GM23338 (cell line): Measurements from ENCODE around the gene GLCCI1. TPM values are rescaled to one million over a fixed set of nuclear protein-coding genes. Genes with fewer than 3 reads are reported as not detected.

Experiments
- ATAC-seq: fragments of 200-7000 bp; cut with Tn5 transposase; 3 replicates; pipeline ENCODE4 v1.9.1; 2020
- DNase-seq: peaks from one replicate; pipeline ENCODE4 v3.0.0-alpha.2; 2015; ENCODE audit warnings: low spot score
- H2AFZ ChIP-seq: fragments of 200-600 bp; sonication (generic); 2 replicates; pipeline ENCODE4 v1.8.0; 2016; ENCODE audit warnings: antibody characterized with exemption, mild to moderate bottlenecking, moderate library complexity
- H3F3A ChIP-seq: fragments of 200-600 bp; sonication (generic); replicated peaks from 2 replicates; pipeline ENCODE4 v1.8.0; 2017; ENCODE audit warnings: antibody characterized with exemption, mixed run types, low read depth
- H3K27ac ChIP-seq: fragments of 200-600 bp; sonication (generic); 2 replicates; pipeline ENCODE4 v1.6.1; 2016; ENCODE audit warnings: low read depth
- H3K27me3 ChIP-seq: fragments of 200-600 bp; sonication (generic); 2 replicates; pipeline ENCODE4 v1.8.0; 2016; ENCODE audit warnings: mild to moderate bottlenecking, mixed run types, moderate library complexity; ENCODE audit not compliant: insufficient read depth
- H3K36me3 ChIP-seq: fragments of 200-600 bp; sonication (generic); 2 replicates; pipeline ENCODE4 v1.8.0; 2016; ENCODE audit warnings: mild to moderate bottlenecking; ENCODE audit not compliant: insufficient read depth
- H3K4me1 ChIP-seq: fragments of 200-600 bp; sonication (generic); 2 replicates; pipeline ENCODE4 v1.8.0; 2016; ENCODE audit warnings: mild to moderate bottlenecking, moderate library complexity; ENCODE audit not compliant: insufficient read depth
- H3K4me2 ChIP-seq: fragments of 200-600 bp; sonication (generic); 2 replicates; pipeline ENCODE4 v1.7.1; 2017; ENCODE audit warnings: mixed run types
- H3K4me3 ChIP-seq: fragments of 200-600 bp; sonication (generic); 2 replicates; pipeline ENCODE4 v1.6.1; 2016; ENCODE audit warnings: mixed run types
- H3K79me2 ChIP-seq: fragments of 200-600 bp; sonication (generic); replicated peaks from 2 replicates; pipeline ENCODE4 v1.8.0; 2017; ENCODE audit warnings: mild to moderate bottlenecking; ENCODE audit not compliant: insufficient read depth
- H3K9me2 ChIP-seq: fragments of 200-600 bp; sonication (generic); 2 replicates; pipeline ENCODE4 v1.8.0; 2017; ENCODE audit not compliant: insufficient read depth
- H4K20me1 ChIP-seq: fragments of 200-600 bp; sonication (generic); replicated peaks from 2 replicates; pipeline ENCODE4 v1.8.0; 2017; ENCODE audit warnings: mild to moderate bottlenecking; ENCODE audit not compliant: insufficient read depth
- H3K27ac Mint-ChIP-seq: 2 replicates; pipeline ENCODE4 v1.8.0; 2020; ENCODE audit warnings: inconsistent platforms, mild to moderate bottlenecking, moderate library complexity, mixed read lengths
- H3K27me3 Mint-ChIP-seq: 3 replicates; pipeline ENCODE4 v1.8.0; 2022; ENCODE audit warnings: low read depth, mild to moderate bottlenecking, moderate library complexity, mixed read lengths, inconsistent platforms; ENCODE audit not compliant: insufficient read depth, poor library complexity
- H3K36me3 Mint-ChIP-seq: 3 replicates; pipeline ENCODE4 v1.8.0; 2021; ENCODE audit warnings: low read depth, mild to moderate bottlenecking, inconsistent platforms, moderate library complexity, mixed read lengths
- H3K4me1 Mint-ChIP-seq: 3 replicates; pipeline ENCODE4 v1.8.0; 2020; ENCODE audit warnings: mild to moderate bottlenecking, inconsistent platforms, mixed read lengths
- H3K4me3 Mint-ChIP-seq: 3 replicates; pipeline ENCODE4 v1.8.0; 2021; ENCODE audit warnings: moderate library complexity, mild to moderate bottlenecking, inconsistent platforms, mixed read lengths
- H3K9me3 Mint-ChIP-seq: 3 replicates; pipeline ENCODE4 v1.8.0; 2020; ENCODE audit warnings: moderate library complexity, mild to moderate bottlenecking, inconsistent platforms, mixed read lengths
- CREB1 ChIP-seq: fragments of 250-450 bp; sonication (Bioruptor Pico); IDR thresholded peaks from 2 replicates; pipeline ENCODE4 v1.5.0; 2020; ENCODE audit warnings: low read depth, mild to moderate bottlenecking, moderate library complexity
- ETS1 ChIP-seq: IDR thresholded peaks from 2 replicates; pipeline ENCODE4 v1.6.1; 2016; ENCODE audit warnings: antibody characterized with exemption
- EZH2 ChIP-seq: fragments of 200-600 bp; sonication (generic); IDR thresholded peaks from one replicate; pipeline ENCODE4 v1.8.0; 2017; ENCODE audit warnings: antibody characterized with exemption, mild to moderate bottlenecking, low read depth; ENCODE audit not compliant: unreplicated experiment
- EZH2phosphoT487 ChIP-seq: fragments of 200-600 bp; sonication (generic); IDR thresholded peaks from one replicate; pipeline ENCODE4 v1.8.1; 2018; ENCODE audit warnings: antibody characterized with exemption; ENCODE audit not compliant: unreplicated experiment
- JUNB ChIP-seq: IDR thresholded peaks from one replicate; pipeline ENCODE4 v1.6.1; 2016; ENCODE audit warnings: antibody characterized with exemption; ENCODE audit not compliant: unreplicated experiment
- NANOG ChIP-seq: IDR thresholded peaks from 2 replicates; pipeline ENCODE4 v1.6.1; 2016; ENCODE audit warnings: antibody characterized with exemption, borderline replicate concordance
- POLR2AphosphoS5 ChIP-seq: IDR thresholded peaks from 2 replicates; pipeline ENCODE4 v1.6.1; 2016; ENCODE audit warnings: antibody characterized with exemption, low read depth
- REST ChIP-seq: IDR thresholded peaks from one replicate; pipeline ENCODE4 v1.6.1; 2018; ENCODE audit warnings: antibody characterized with exemption; ENCODE audit not compliant: unreplicated experiment
- STAT1 ChIP-seq: IDR thresholded peaks from one replicate; pipeline ENCODE4 v1.6.1; 2016; ENCODE audit warnings: antibody characterized with exemption; ENCODE audit not compliant: unreplicated experiment
- ZNF114 ChIP-seq: fragments of 250-450 bp; sonication (Bioruptor Pico); IDR thresholded peaks from 2 replicates; pipeline ENCODE4 v1.5.0; 2020; ENCODE audit warnings: mild to moderate bottlenecking, moderate library complexity
- ZNF331 ChIP-seq: fragments of 250-450 bp; sonication (Bioruptor Pico); IDR thresholded peaks from 2 replicates; pipeline ENCODE4 v1.5.0; 2020; ENCODE audit warnings: low read depth, mild to moderate bottlenecking, moderate library complexity
- ZNF462 ChIP-seq: fragments of 250-450 bp; sonication (Bioruptor Pico); IDR thresholded peaks from 2 replicates; pipeline ENCODE4 v1.5.0; 2020; ENCODE audit warnings: mild to moderate bottlenecking, moderate library complexity
- polyA plus RNA-seq: library from polyadenylated mRNA; unstranded; fragments of >200 nt; fragmentation: Nextera tagmentation; extraction: Ambion mirVana; gene quantifications from 2 replicates; pipeline ENCODE4 v1.2.1, GENCODE V29; 2016
- total RNA-seq: library from RNA; depleted of rRNA; stranded (reverse); fragments of >200 nt; shearing (Covaris generic); gene quantifications from 2 replicates; pipeline ENCODE4 v1.2.3, GENCODE V29; 2014
- TF ChIP-seq, protein P1 (sequence below), 2 experiments: fragments of 200-600 bp in 1 of 2; sonication (generic) in 1 of 2; conservative IDR thresholded peaks; 2 replicates each; pipeline versions ENCODE4 v1.5.1 to v1.6.1; 2016 to 2017; ENCODE audit warnings: antibody characterized with exemption in 2 of 2, low read depth in 2 of 2, mild to moderate bottlenecking in 2 of 2, moderate library complexity in 1 of 2

GLCCI1 gene
- total and polyA plus RNA-seq, 2 experiments from 2014 or later, result 15.0 to 15.7 TPM

GRCh38 chr7:8051998-8052397 is 83.4 kb downstream of the GLCCI1 start:
- H3K27ac ChIP-seq, result no peak overlapping the region
- Mint-ChIP-seq H3K4me3 (no peak overlapping the region), H3K9me3 (no peaks in the 10 kb centered on the region), H3K27me3 (no peaks in the 10 kb centered on the region), H3K27ac (no peak overlapping the region), H3K36me3 (peaks cover 11% of the 10 kb centered on the region; the same call in 2 of the 3 replicates), H3K4me1 (peaks cover 18% of the 10 kb centered on the region; the same call in 2 of the 3 replicates)
- ATAC-seq, result peak; percentile 57
- H3K4me1 ChIP-seq, result no peaks in the 10 kb centered on the region
- DNase-seq, result peak; percentile 2
- no peaks in the 10 kb centered on the region for H3K9me2 ChIP-seq
- H3F3A ChIP-seq, result no peaks in the 10 kb centered on the region
- H3K4me2 ChIP-seq, result no peak overlapping the region
- H2AFZ ChIP-seq, result no peak overlapping the region
- no peak overlapping the region for H3K4me3 ChIP-seq
- no peaks in the 10 kb centered on the region for H3K79me2 ChIP-seq
- H3K36me3 ChIP-seq, result no peaks in the 10 kb centered on the region
- H4K20me1 ChIP-seq, result no peaks in the 10 kb centered on the region
- H3K27me3 ChIP-seq, result no peaks in the 10 kb centered on the region
- no peak for TF ChIP-seq CREB1
- TF ChIP-seq, protein P1, sequence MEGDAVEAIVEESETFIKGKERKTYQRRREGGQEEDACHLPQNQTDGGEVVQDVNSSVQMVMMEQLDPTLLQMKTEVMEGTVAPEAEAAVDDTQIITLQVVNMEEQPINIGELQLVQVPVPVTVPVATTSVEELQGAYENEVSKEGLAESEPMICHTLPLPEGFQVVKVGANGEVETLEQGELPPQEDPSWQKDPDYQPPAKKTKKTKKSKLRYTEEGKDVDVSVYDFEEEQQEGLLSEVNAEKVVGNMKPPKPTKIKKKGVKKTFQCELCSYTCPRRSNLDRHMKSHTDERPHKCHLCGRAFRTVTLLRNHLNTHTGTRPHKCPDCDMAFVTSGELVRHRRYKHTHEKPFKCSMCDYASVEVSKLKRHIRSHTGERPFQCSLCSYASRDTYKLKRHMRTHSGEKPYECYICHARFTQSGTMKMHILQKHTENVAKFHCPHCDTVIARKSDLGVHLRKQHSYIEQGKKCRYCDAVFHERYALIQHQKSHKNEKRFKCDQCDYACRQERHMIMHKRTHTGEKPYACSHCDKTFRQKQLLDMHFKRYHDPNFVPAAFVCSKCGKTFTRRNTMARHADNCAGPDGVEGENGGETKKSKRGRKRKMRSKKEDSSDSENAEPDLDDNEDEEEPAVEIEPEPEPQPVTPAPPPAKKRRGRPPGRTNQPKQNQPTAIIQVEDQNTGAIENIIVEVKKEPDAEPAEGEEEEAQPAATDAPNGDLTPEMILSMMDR (conservative IDR thresholded peaks at IDR 0.05; ENCODE audit: low read depth in 2 of 2), result no peak
- TF ChIP-seq EZH2, result no peak
- no peak for TF ChIP-seq REST
- TF ChIP-seq STAT1, result no peak
- TF ChIP-seq ZNF462 (CRISPR knock-in tag), result no peak
- TF ChIP-seq EZH2phosphoT487, result no peak
- TF ChIP-seq ZNF331, result no peak
- no peak for TF ChIP-seq POLR2AphosphoS5
- TF ChIP-seq ZNF114, result no peak
- no peak for TF ChIP-seq JUNB
- no peak for TF ChIP-seq NANOG
- TF ChIP-seq ETS1, result no peak
